ENCODE data around the gene PIAS2.

GRCh38 chr18:46917803-46918600 is 695 bp upstream of the PIAS2 start:
- TF ChIP-seq CTCF (IDR thresholded peaks at IDR 0.05; ENCODE audit: low read depth, low read length), result no peak; the same call in 1 of the 2 replicates
- TF ChIP-seq EZH2phosphoT487 (IDR thresholded peaks at IDR 0.05; ENCODE audit: low read depth), result no peak
